ENCODE data around the gene EGFL8. TPM values are rescaled to one million over a fixed set of nuclear protein-coding genes. Genes with fewer than 3 reads are reported as not detected.
A peak's percentile ranks its signal among the peaks of the same experiment; 100 is the strongest.

The EGFL8 gene
- total and polyA plus RNA-seq, 12 donors, result 1.3 to 103 (median 9.0) TPM

- Histone ChIP-seq H3K27me3 (no peaks in the 10 kb centered on the region), H3K4me1 (replicated peaks in 1 of 2) (no peaks in the 10 kb centered on the region), H3K36me3 (replicated peaks in 1 of 2) (no peaks in the 10 kb centered on the region), H3K4me3 (no peak overlapping the region), H3K9me3 (replicated peaks in 1 of 3) (no peaks in the 10 kb centered on the region), H3K27ac (no peak overlapping the region)
- DNase-seq, result no peak
- intact Hi-C loops (cut with DNase I), result no loop called here
- 38 to 56% (median 52%) methylated on average over 4 of the region's 4 CpGs for WGBS, 4 donors
- TF ChIP-seq POLR2A (IDR thresholded peaks at IDR 0.05) (no peak), CTCF (IDR thresholded peaks at IDR 0.05) (no peak)
These were observed 17.7 kb upstream of the EGFL8 start for GRCh38 chr6:32146687-32147086.

GRCh38 chr6:32147401-32148132 lies 16.8 kb upstream of the EGFL8 start:
- Histone ChIP-seq H3K9me3 (replicated peaks in 1 of 3) (no peaks in the 10 kb centered on the region), H3K27ac (no peak overlapping the region), H3K36me3 (replicated peaks in 1 of 2) (no peaks in the 10 kb centered on the region), H3K4me3 (no peak overlapping the region), H3K27me3 (no peaks in the 10 kb centered on the region), H3K4me1 (replicated peaks in 1 of 2) (peaks cover 1 to 5% of the 10 kb centered on the region in 2 donors)
- intact Hi-C loops (cut with DNase I), result no loop called here
- WGBS, 4 donors, result 86 to 96% (median 93%) methylated on average over 4 of the region's 4 CpGs
- TF ChIP-seq CTCF (IDR thresholded peaks at IDR 0.05) (no peak), POLR2A (IDR thresholded peaks at IDR 0.05) (no peak)
- no peak for DNase-seq

- Histone ChIP-seq H3K27ac (no peak overlapping the region), H3K9me3 (replicated peaks in 1 of 3) (no peaks in the 10 kb centered on the region), H3K27me3 (no peaks in the 10 kb centered on the region), H3K4me3 (peak overlapping the region in 1 of 4 donors; percentile 29), H3K4me1 (replicated peaks in 1 of 2) (peaks cover 7 to 13% of the 10 kb centered on the region in 2 donors), H3K36me3 (replicated peaks in 1 of 2) (no peaks in the 10 kb centered on the region)
- peak; percentile 52 to 81 (median 63) for DNase-seq
- 47 to 57% (median 49%) methylated on average over 38 to 39 of the region's 39 CpGs for WGBS, 4 donors
- intact Hi-C loops (cut with DNase I), result no loop called here
- TF ChIP-seq POLR2A (IDR thresholded peaks at IDR 0.05), result no peak
These were observed 15.9 kb upstream of the EGFL8 start for GRCh38 chr6:32148289-32149091.

- Histone ChIP-seq H3K4me3 (peak overlapping the region in 1 of 4 donors; percentile 29), H3K27ac (no peak overlapping the region), H3K27me3 (no peaks in the 10 kb centered on the region), H3K9me3 (replicated peaks in 1 of 3) (no peaks in the 10 kb centered on the region), H3K4me1 (replicated peaks in 1 of 2) (peaks cover 7 to 13% of the 10 kb centered on the region in 2 donors), H3K36me3 (replicated peaks in 1 of 2) (no peaks in the 10 kb centered on the region)
- TF ChIP-seq POLR2A (IDR thresholded peaks at IDR 0.05) (no peak), CTCF (IDR thresholded peaks at IDR 0.05) (no peak)
- 50 to 65% (median 59%) methylated on average over 18 to 47 of the region's 47 CpGs for WGBS, 4 donors
- no peak for DNase-seq
- intact Hi-C loops (cut with DNase I), result no loop called here
These were observed 15.2 kb upstream of the EGFL8 start for GRCh38 chr6:32149092-32149755.
